ENCODE results near the gene MATN4.

MATN4 gene

DNA sequence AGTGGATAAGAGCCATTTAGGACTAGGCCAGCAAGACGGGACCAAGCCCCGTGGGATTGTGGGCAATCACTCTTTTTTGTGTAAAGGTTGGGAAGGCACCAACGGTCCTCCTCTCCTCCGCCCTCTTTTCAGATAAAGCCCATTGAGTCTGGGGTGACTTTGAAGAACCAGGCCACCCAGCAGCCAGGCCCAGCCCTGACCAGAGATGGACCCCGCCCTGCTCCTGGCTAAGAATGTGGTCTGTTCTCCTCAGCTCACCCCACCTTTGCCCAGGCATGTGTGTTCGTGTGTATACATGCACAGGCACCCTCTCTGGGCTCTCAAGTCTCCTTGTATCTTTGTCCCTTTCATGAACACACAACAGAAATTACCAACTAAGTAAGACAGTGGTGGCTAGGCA is 31.0 kb upstream of the MATN4 start:
- Histone ChIP-seq H3K27me3 (ENCODE audit: control insufficient read depth, insufficient read depth, low read length) (no peaks in the 10 kb centered on the region), H3K36me3 (ENCODE audit: control insufficient read depth, insufficient read depth, low read length) (peaks cover 4% of the 10 kb centered on the region), H3K4me1 (ENCODE audit: control insufficient read depth, insufficient read depth, low read length) (peaks cover 64% of the 10 kb centered on the region), H3K4me3 (ENCODE audit: low read depth, low read length) (no peak overlapping the region), H3K9me3 (ENCODE audit: control insufficient read depth, insufficient read depth, low read length) (no peaks in the 10 kb centered on the region), H3K9ac (ENCODE audit: low read depth, low read length) (peak overlapping the region; percentile 14)

DNA sequence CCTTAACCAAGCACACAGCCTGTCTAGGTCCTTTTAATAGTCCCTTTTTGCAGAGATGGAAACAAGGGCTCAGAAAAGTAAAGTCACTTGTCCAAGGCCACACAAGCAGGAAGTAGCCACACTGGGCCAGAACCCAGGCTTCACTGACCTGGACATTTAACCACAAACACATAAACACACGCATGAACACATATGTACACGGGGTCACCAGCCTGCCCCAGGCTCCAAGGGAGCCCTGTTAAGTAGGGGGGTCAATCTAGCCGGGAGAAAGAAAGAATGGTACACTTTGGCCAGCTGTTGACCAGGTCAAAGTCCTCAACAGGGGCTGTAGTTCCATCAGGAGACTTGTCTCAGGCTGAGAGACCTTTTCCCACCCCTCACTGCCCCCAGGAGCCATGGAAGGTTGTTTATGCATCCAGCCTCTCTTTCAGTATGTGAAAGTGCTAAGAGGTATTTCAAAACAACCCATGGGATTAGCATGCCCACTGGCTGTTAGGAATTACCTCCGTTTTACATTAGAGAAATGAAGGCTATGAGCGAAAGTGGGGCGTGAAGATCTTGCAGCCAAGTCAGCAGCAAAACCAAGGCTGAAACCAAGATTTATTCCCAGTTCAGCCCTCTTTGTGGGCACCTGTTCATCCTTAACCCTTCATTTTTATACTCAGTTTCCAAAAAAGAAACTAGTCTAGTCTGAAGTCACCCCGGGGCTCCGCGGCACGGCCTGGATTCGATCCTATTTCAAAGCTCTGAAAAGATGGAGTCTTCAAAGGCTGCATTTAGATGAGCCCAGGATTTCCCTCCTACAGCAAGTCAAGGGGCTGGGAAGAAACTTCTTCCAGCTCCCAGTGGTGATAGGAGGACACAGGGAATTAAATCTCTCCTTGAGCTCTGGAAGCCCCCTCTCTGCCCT is 30.3 kb upstream of the MATN4 start:
- H3K4me1 ChIP-seq (ENCODE audit: control insufficient read depth, insufficient read depth, low read length), result peaks cover 57% of the 10 kb centered on the region
- H3K4me3 ChIP-seq (ENCODE audit: low read depth, low read length), result no peak overlapping the region
- peaks cover 4% of the 10 kb centered on the region for H3K36me3 ChIP-seq (ENCODE audit: control insufficient read depth, insufficient read depth, low read length)
- peak overlapping the region; percentile 37 for H3K9ac ChIP-seq (ENCODE audit: low read depth, low read length)
- no peaks in the 10 kb centered on the region for H3K27me3 ChIP-seq (ENCODE audit: control insufficient read depth, insufficient read depth, low read length)
- H3K9me3 ChIP-seq (ENCODE audit: control insufficient read depth, insufficient read depth, low read length), result no peaks in the 10 kb centered on the region

DNA sequence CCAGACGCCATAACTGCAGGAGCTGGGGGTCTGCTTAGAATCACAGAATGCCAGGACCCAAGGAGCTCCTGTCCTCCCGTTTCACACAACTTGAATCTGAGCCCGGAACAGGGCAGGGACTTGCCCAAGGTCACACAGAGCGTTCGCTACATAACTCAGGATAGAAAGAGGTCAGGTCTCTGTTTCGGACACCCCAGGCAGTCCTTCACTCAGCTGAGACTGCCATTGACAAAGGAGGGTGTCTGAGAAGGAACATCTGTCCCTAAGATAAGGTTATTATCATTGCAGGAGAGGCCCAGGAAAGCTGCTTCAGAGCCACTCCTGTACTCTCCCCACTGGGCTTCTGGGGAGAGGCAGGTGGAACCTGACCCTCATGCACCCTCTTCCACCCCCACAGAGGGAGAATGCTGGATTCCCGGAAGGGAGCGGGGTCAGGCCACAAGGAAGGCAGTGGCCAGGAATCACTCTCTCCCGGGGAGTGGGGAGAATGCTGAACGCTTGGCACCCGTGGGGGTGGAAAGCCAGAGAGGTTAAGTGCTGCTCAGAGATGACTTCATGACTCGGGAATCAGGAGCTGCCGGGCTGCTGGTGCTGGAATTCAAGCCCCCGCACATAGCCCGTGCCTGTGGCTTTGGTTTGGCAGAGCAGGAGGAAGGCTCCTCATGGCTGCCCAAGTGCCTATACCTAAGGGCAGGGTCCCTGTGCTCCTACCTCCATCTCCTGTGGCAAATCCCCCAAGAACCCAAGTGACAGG is 29.4 kb upstream of the MATN4 start:
- Histone ChIP-seq H3K9me3 (ENCODE audit: control insufficient read depth, insufficient read depth, low read length) (no peaks in the 10 kb centered on the region), H3K27me3 (ENCODE audit: control insufficient read depth, insufficient read depth, low read length) (no peaks in the 10 kb centered on the region), H3K36me3 (ENCODE audit: control insufficient read depth, insufficient read depth, low read length) (peaks cover 8% of the 10 kb centered on the region), H3K4me1 (ENCODE audit: control insufficient read depth, insufficient read depth, low read length) (peaks cover 49% of the 10 kb centered on the region), H3K9ac (ENCODE audit: low read depth, low read length) (peak overlapping the region; percentile 47), H3K4me3 (ENCODE audit: low read depth, low read length) (no peak overlapping the region)

DNA sequence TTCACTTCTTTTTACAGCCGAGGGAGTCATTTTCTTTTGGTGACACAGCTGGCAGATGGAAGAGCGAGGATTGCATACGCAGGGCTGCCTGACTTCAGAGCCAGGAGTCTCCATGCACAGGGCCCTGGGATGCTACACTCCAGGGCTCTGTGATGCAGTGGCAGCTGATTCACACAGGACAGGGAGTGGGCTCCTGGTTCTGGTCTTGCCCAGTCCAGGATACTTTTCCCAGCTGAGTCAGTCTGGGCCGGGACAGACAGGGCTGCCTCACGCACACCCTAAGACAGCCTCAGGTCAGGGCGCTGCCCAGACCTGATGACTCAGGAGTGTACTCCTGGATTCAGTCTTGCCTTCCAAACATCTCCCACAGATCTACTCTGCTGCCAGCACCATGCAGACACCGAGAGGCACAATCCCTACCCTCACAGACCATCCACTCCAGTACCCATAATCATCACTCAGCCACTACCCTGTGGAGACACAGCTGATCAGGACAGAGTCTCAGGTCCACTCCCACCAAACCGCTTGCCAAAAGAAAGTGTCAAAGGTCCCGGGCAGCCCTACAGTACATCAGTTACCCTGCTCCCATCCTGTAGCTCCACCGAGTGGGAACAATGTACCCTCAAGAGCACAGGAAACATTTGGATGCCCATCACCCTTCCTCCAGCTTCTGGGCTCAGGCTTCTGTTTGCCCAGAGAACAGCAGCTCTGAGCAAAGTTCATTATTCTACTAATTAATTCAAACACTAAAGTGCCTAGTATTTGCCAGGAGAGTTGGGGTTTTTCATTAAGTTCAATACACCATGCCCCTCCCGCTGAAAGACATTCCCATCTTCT is 28.6 kb upstream of the MATN4 start:
- Histone ChIP-seq H3K4me3 (ENCODE audit: low read depth, low read length) (no peak overlapping the region), H3K9ac (ENCODE audit: low read depth, low read length) (no peak overlapping the region), H3K27me3 (ENCODE audit: control insufficient read depth, insufficient read depth, low read length) (no peaks in the 10 kb centered on the region), H3K9me3 (ENCODE audit: control insufficient read depth, insufficient read depth, low read length) (no peaks in the 10 kb centered on the region), H3K4me1 (ENCODE audit: control insufficient read depth, insufficient read depth, low read length) (peaks cover 44% of the 10 kb centered on the region), H3K36me3 (ENCODE audit: control insufficient read depth, insufficient read depth, low read length) (peaks cover 10% of the 10 kb centered on the region)

DNA sequence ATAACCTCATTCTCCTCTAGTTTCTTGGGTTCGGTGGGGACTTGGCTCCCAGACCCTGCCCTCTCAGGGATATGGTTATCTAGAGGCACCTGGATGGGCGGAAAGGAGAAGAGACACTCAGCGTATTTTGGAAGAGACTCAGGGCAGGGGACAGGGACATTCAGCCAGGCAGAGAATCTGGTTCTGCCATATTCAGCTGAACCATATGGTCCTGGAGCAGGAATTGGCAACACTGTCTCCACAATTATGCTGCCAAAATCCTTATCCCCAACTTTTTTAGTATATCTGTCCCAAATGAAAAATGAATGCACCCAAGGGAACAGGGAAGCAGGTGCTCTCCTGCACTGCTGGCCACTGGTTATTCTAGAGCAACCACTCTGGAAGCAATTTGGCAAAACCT is 22.4 kb upstream of the MATN4 start:
- H3K4me3 ChIP-seq (ENCODE audit: low read depth, low read length), result no peak overlapping the region
- H3K4me1 ChIP-seq (ENCODE audit: control insufficient read depth, insufficient read depth, low read length), result no peaks in the 10 kb centered on the region
- peaks cover 46% of the 10 kb centered on the region for H3K36me3 ChIP-seq (ENCODE audit: control insufficient read depth, insufficient read depth, low read length)
- no peaks in the 10 kb centered on the region for H3K27me3 ChIP-seq (ENCODE audit: control insufficient read depth, insufficient read depth, low read length)
- H3K9ac ChIP-seq (ENCODE audit: low read depth, low read length), result no peak overlapping the region
- H3K9me3 ChIP-seq (ENCODE audit: control insufficient read depth, insufficient read depth, low read length), result no peaks in the 10 kb centered on the region

DNA sequence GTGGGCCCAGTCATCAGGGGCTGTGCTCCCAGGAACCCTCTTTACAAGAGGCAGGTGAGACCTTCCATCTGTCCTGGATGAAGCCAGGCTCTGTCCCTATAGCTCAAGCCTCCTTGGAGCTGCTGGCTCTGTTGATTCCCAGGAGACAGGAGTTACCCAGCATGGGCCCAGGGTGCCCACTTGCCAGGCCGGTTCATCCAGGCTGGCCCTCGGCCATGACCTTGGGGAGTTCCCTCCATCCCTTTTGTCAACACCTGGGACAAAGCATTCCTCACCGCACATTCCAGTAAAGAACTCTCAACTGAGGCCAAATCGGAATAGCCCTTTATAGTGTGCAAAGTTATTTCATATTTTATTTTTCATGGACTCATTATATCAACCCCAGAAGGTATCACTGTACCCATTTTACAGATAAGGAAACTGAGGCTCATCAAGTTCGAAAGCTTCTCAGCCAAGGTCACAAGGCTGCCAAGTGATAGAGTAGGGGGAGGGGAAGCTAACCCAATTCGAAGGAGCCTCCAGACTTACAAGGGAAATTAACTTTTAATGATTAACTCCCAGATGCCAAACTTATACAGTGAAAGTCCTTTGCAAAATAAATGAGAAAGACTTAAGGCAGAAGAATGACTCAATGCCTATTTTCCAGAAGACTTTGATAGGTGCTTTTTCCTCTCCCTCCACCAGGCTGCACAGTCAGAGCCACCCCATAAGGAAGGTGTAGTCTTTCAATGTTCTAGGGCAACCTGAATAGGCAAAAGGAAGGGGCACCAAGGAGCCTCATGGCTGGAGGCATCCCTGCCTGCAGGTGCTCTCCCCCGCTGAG is 21.6 kb upstream of the MATN4 start:
- H3K36me3 ChIP-seq (ENCODE audit: control insufficient read depth, insufficient read depth, low read length), result peaks cover 46% of the 10 kb centered on the region
- H3K9ac ChIP-seq (ENCODE audit: low read depth, low read length), result no peak overlapping the region
- H3K9me3 ChIP-seq (ENCODE audit: control insufficient read depth, insufficient read depth, low read length), result no peaks in the 10 kb centered on the region

DNA sequence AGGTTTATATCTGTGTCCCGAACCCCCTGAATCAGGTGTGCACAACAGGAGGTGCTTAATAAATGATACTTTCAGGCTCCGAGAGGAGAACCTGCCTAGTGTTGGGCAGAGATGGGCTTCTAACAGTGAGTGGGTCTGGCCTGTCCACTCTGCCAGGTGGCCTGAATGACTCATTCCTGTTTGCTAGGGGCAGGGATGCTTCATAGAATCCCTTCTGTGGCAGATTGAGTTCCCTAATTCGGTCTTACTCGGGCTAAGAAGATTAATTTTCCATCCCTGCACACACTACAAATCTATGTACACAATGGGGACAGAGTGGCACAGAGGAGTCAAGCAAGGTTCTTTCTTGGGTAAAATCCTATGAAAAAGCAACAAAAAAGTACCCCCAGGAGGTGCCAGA is 20.4 kb upstream of the MATN4 start:
- H3K4me3 ChIP-seq (ENCODE audit: low read depth, low read length), result no peak overlapping the region
- H3K9ac ChIP-seq (ENCODE audit: low read depth, low read length), result no peak overlapping the region
- H3K9me3 ChIP-seq (ENCODE audit: control insufficient read depth, insufficient read depth, low read length), result no peaks in the 10 kb centered on the region
- peaks cover 46% of the 10 kb centered on the region for H3K36me3 ChIP-seq (ENCODE audit: control insufficient read depth, insufficient read depth, low read length)
- no peaks in the 10 kb centered on the region for H3K4me1 ChIP-seq (ENCODE audit: control insufficient read depth, insufficient read depth, low read length)
- H3K27me3 ChIP-seq (ENCODE audit: control insufficient read depth, insufficient read depth, low read length), result no peaks in the 10 kb centered on the region

More for the DNA sequence above, 21.6 kb upstream of the MATN4 start:
- H3K4me1 ChIP-seq (ENCODE audit: control insufficient read depth, insufficient read depth, low read length), result no peaks in the 10 kb centered on the region
- no peaks in the 10 kb centered on the region for H3K27me3 ChIP-seq (ENCODE audit: control insufficient read depth, insufficient read depth, low read length)
- H3K4me3 ChIP-seq (ENCODE audit: low read depth, low read length), result no peak overlapping the region

DNA sequence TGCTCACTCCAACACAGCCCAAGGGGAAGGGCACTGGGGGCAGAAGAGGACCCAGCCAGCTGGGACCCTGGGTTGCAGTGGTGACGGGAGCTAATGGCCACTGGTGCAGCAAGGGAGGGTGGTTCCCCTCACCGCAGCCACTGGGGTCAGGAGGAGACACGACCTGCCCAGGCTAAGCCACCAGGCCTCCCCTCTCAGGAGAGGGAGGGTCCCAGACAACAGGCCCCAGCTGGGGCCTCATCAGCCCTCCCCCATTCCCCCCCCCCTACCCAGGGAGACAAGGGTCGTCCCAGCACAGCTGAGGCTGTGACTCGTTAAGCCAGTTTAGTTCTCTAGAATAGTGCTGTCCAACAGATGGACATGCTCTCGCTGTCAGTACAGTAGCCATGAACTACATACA is 17.3 kb upstream of the MATN4 start:
- H3K9ac ChIP-seq (ENCODE audit: low read depth, low read length), result no peak overlapping the region
- H3K27me3 ChIP-seq (ENCODE audit: control insufficient read depth, insufficient read depth, low read length), result no peaks in the 10 kb centered on the region
- peaks cover 30% of the 10 kb centered on the region for H3K36me3 ChIP-seq (ENCODE audit: control insufficient read depth, insufficient read depth, low read length)
- H3K4me3 ChIP-seq (ENCODE audit: low read depth, low read length), result no peak overlapping the region
- no peaks in the 10 kb centered on the region for H3K9me3 ChIP-seq (ENCODE audit: control insufficient read depth, insufficient read depth, low read length)
- H3K4me1 ChIP-seq (ENCODE audit: control insufficient read depth, insufficient read depth, low read length), result peaks cover 5% of the 10 kb centered on the region

DNA sequence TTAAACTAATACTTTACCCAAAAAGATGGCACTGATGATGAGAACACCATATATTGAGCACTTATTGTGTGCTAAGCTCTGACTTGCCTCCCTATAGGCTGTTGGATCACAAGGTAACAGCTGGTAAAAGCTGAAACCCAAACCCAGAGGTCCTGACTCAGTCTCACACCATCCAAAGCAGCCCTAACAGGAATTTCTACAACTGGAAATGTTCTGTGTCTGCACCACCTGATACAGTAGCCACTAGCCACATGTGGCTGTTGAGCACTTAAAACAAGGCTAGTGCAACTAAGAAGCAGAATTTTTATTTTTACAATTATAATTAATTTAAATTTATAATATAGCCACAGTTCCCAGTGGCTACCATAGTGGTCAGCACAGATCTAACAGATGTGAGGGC is 15.6 kb upstream of the MATN4 start:
- H3K4me3 ChIP-seq (ENCODE audit: low read depth, low read length), result no peak overlapping the region
- no peak overlapping the region for H3K9ac ChIP-seq (ENCODE audit: low read depth, low read length)
- H3K36me3 ChIP-seq (ENCODE audit: control insufficient read depth, insufficient read depth, low read length), result peaks cover 13% of the 10 kb centered on the region
- H3K4me1 ChIP-seq (ENCODE audit: control insufficient read depth, insufficient read depth, low read length), result peaks cover 5% of the 10 kb centered on the region
- no peaks in the 10 kb centered on the region for H3K9me3 ChIP-seq (ENCODE audit: control insufficient read depth, insufficient read depth, low read length)
- H3K27me3 ChIP-seq (ENCODE audit: control insufficient read depth, insufficient read depth, low read length), result no peaks in the 10 kb centered on the region

DNA sequence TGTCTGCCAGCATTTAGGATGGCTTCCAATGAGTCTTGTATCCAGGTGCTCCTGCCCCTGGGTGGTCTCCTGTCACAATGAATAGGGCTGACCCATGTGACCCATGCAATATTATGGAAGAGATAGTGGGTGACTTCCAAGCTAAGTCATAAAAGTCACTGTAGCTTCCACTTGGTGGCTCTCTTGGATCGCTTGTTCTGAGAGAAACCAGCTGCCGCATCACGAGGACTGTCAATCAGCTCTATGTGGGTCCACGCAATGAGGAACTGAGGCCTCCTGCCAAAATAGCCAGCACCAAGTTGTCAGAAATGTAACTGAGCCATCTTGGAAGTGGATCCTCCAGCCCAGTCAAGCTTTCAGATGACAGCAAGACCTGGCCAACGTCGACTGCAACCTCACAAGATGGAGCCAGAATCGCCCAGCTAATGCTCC is 14.9 kb upstream of the MATN4 start:
- H3K9ac ChIP-seq (ENCODE audit: low read depth, low read length), result no peak overlapping the region
- H3K4me1 ChIP-seq (ENCODE audit: control insufficient read depth, insufficient read depth, low read length), result peaks cover 5% of the 10 kb centered on the region
- H3K27me3 ChIP-seq (ENCODE audit: control insufficient read depth, insufficient read depth, low read length), result no peaks in the 10 kb centered on the region
- no peaks in the 10 kb centered on the region for H3K9me3 ChIP-seq (ENCODE audit: control insufficient read depth, insufficient read depth, low read length)
- peaks cover 10% of the 10 kb centered on the region for H3K36me3 ChIP-seq (ENCODE audit: control insufficient read depth, insufficient read depth, low read length)
- H3K4me3 ChIP-seq (ENCODE audit: low read depth, low read length), result no peak overlapping the region
